Epithelial cell of proximal tubule (primary cell): ENCODE measurements around the gene LYPD3. TPM values are rescaled to one million over a fixed set of nuclear protein-coding genes. Genes with fewer than 3 reads are reported as not detected.

Source experiments
- DNase-seq: peaks from one replicate; pipeline ENCODE4 v3.0.0-alpha.2; 2011; ENCODE audit warnings: low read depth
- H3K4me3 ChIP-seq: 2 replicates; pipeline ENCODE4 v1.5.1; 2011; ENCODE audit warnings: low read depth, mild to moderate bottlenecking, low read length
- total RNA-seq: library from RNA; depleted of rRNA; stranded (reverse); fragments of >200 nt; gene quantifications from 2 replicates; pipeline ENCODE4 v1.2.3, GENCODE V29; 2015
- TF ChIP-seq, protein P1 (sequence below): conservative IDR thresholded peaks from 2 replicates; pipeline ENCODE4 v1.5.1; 2012; ENCODE audit warnings: low read depth, mild to moderate bottlenecking, low read length

LYPD3 gene
- total RNA-seq, 1 donor from 2014 or later, result 0.98 TPM

DNA sequence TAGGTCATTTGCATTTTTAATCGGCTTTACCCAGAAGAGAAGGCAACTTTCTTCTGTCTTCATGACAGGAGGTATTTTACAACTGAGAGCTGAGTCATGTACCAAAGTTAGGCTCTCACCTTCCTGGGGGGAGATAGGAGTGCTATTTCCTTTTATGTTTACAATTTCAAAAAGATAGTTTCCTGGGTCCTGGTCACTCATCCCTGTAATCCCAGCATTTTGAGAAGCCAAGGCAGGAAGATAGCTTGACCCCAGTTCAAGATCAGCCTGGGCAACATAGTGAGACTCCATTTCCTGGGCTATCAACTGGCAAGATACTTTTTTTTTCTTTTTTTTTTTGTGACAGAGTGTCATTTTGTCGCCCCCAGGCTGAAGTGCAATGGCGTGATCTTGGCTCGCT is 7.6 kb downstream of the LYPD3 start:
- no peak for DNase-seq
- no peak overlapping the region for H3K4me3 ChIP-seq
- TF ChIP-seq, protein P1, sequence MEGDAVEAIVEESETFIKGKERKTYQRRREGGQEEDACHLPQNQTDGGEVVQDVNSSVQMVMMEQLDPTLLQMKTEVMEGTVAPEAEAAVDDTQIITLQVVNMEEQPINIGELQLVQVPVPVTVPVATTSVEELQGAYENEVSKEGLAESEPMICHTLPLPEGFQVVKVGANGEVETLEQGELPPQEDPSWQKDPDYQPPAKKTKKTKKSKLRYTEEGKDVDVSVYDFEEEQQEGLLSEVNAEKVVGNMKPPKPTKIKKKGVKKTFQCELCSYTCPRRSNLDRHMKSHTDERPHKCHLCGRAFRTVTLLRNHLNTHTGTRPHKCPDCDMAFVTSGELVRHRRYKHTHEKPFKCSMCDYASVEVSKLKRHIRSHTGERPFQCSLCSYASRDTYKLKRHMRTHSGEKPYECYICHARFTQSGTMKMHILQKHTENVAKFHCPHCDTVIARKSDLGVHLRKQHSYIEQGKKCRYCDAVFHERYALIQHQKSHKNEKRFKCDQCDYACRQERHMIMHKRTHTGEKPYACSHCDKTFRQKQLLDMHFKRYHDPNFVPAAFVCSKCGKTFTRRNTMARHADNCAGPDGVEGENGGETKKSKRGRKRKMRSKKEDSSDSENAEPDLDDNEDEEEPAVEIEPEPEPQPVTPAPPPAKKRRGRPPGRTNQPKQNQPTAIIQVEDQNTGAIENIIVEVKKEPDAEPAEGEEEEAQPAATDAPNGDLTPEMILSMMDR, result no peak

DNA sequence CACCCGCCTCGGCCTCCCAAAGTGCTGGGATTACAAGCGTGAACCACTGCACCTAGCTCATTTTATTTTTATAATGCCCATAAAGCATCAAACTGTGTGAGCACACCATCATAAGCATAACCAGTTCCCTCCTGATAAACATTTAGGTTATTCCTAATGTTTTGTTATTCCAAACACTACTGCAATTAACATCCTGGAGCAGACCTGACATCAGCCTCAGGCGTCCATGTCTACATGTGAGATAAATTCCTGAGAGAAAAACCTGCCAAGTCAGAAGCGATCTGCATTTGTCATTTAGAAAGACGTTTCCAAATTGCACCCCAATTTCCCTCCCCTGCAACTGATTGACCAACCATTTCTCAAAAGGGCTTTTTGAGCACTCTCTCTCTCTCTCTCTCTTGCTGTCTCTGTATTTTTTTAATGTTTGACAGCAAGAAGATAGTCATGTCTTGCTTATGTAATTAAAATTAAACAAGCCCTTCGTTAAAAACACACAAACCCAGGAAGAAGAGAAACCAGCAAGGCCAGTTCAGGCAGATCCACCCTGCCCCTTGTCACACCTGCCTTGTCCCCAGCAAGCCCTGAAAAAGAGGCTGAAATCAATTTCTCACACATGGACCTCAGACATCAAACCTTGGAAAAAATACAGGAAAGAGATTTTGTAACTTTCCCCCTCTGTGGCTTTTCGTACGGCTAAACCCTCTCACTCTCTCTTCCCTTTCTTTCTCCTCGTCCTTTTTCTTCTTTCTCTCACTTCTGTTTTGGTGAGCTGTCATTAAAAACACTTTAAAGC is 9.9 kb downstream of the LYPD3 start:
- TF ChIP-seq, protein P1, result no peak
- no peak overlapping the region for H3K4me3 ChIP-seq
- no peak for DNase-seq

DNA sequence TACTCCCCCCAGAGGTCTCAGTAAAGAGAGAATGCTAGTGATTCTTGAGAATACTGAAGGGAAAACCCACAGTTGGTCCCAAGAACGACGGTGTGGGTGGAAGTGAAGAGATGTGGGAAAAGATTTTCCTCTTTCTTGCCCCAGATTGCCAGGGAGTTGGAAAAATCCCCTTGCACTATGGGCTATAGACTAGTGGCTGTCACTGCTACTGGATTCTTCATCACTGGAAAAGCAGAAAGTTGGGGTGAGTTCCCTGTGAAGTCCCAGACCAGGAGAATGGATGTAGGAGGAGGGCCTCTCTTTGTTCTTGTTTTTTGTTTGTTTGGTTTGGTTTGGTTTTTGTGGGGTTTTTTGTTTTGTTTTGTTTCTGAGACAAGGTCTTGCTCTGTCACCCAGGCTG is 11.4 kb downstream of the LYPD3 start:
- TF ChIP-seq, protein P1, result no peak
- no peak for DNase-seq

DNA sequence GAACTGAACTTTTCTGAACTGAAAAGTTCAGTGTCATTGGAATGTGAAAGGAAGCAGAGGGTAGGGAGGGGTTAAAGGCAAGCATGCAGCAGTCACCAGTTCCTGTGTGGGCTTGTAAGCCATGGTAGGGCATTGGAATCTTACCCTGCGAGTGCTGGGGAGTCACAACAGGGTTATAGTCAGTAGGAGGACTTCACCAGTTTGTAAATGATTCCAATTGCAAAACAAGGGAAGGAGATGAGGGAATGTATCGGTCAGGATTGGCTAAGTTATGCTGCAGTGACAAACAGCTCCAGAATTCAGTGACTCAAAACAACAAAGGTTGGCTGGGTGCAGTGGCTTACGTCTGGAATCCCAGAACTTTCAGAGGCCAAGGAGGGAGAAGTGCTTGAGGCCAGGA is 12.8 kb downstream of the LYPD3 start:
- TF ChIP-seq, protein P1, result no peak
- H3K4me3 ChIP-seq, result no peak overlapping the region
- no peak for DNase-seq

More for the DNA sequence above, 11.4 kb downstream of the LYPD3 start:
- no peak overlapping the region for H3K4me3 ChIP-seq

DNA sequence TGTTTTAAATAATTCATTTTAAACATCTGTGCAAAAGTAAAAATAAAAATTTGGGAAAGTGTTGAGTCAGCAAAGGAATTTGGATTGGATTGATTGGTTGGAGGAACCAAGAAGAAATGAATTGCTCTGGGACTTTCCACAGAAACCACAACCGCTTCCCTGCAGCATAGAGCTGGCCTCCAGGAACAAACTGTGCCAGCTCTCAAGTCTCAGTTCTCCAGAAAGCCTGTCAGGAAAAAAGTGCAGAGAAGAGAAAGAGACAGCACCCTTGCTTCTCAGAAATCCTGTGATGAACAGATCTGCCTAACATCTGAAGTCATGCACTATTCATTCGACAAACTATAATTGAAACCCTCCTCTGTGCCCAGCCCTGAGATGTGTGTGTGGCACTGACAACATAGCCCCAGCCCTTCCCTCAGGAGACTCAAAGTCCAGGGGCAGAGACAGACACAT is 14.8 kb downstream of the LYPD3 start:
- DNase-seq, result no peak
- H3K4me3 ChIP-seq, result no peak overlapping the region
- TF ChIP-seq, protein P1, result no peak

DNA sequence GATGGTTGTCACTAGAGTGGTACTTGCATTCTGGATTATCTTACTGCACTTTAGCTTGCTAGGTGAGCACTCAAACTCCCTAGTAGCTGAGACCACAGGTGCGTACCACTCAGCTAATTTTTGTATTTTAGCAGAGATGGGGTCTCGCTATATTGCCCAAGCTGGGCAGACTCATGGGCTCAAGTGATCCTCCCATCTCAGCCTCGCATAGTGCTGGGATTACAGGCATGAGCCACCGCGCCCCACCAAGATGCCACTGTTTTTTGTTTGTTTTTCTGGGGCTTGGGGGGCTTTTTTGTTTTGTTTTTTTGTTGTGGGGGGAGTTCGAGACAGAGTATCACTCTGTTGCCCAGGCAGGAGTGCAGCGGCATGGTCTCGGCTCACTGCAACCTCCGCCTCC is 17.8 kb downstream of the LYPD3 start:
- TF ChIP-seq, protein P1, result no peak
- H3K4me3 ChIP-seq, result no peak overlapping the region
- DNase-seq, result no peak
